ENCODE data around the gene VASP.

- no peak for TF ChIP-seq REST (IDR thresholded peaks at IDR 0.05; ENCODE audit: borderline replicate concordance)
- no peak for TF ChIP-seq CTCF (IDR thresholded peaks at IDR 0.05; ENCODE audit: poor library complexity, severe bottlenecking)
- TF ChIP-seq EZH2 (IDR thresholded peaks at IDR 0.05; ENCODE audit: borderline replicate concordance, insufficient read depth, low read length, poor library complexity, severe bottlenecking), result no peak
- TF ChIP-seq POLR2AphosphoS5 (IDR thresholded peaks at IDR 0.05), result no peak
- TF ChIP-seq EP300 (conservative IDR thresholded peaks at IDR 0.05; ENCODE audit: poor library complexity, severe bottlenecking), result no peak
Observed at GRCh38 chr19:45473682-45474605, 33.3 kb upstream of the VASP start.
